ENCODE measurements around the gene PRELP.

Gene PRELP

GRCh38 chr1:203518541-203518940 is 42.9 kb downstream of the PRELP start:
- H3K27ac ChIP-seq: no peak overlapping the region
- TF ChIP-seq CTCF (IDR thresholded peaks at IDR 0.05) (no peak), ZFX (IDR thresholded peaks at IDR 0.05; ENCODE audit: borderline replicate concordance) (no peak)

- TF ChIP-seq ZFX (IDR thresholded peaks at IDR 0.05; ENCODE audit: borderline replicate concordance) (no peak), CTCF (IDR thresholded peaks at IDR 0.05) (no peak)
- H3K27ac ChIP-seq: no peak overlapping the region
Observed at GRCh38 chr1:203519053-203519840, 43.6 kb downstream of the PRELP start.

- TF ChIP-seq CTCF (IDR thresholded peaks at IDR 0.05) (no peak), ZFX (IDR thresholded peaks at IDR 0.05; ENCODE audit: borderline replicate concordance) (no peak)
- no peak overlapping the region for H3K27ac ChIP-seq
Observed at GRCh38 chr1:203519896-203520295, 44.3 kb downstream of the PRELP start.

- no peak overlapping the region for H3K27ac ChIP-seq
- TF ChIP-seq CTCF (IDR thresholded peaks at IDR 0.05) (no peak), ZFX (IDR thresholded peaks at IDR 0.05; ENCODE audit: borderline replicate concordance) (no peak)
Observed at GRCh38 chr1:203520315-203520714, 44.7 kb downstream of the PRELP start.

GRCh38 chr1:203521074-203521794 is 45.6 kb downstream of the PRELP start:
- no peak for TF ChIP-seq CTCF (IDR thresholded peaks at IDR 0.05)
- no peak for TF ChIP-seq ZFX (IDR thresholded peaks at IDR 0.05; ENCODE audit: borderline replicate concordance)
- H3K27ac ChIP-seq: no peak overlapping the region

- no peak for TF ChIP-seq ZFX (IDR thresholded peaks at IDR 0.05; ENCODE audit: borderline replicate concordance)
- TF ChIP-seq CTCF (IDR thresholded peaks at IDR 0.05): no peak
- no peak overlapping the region for H3K27ac ChIP-seq
Observed at GRCh38 chr1:203521812-203522211, 46.2 kb downstream of the PRELP start.

- no peak for TF ChIP-seq ZFX (IDR thresholded peaks at IDR 0.05; ENCODE audit: borderline replicate concordance)
- H3K27ac ChIP-seq: no peak overlapping the region
Observed at GRCh38 chr1:203522237-203522636, 46.6 kb downstream of the PRELP start.
